Measurements from ENCODE around the gene C17orf113. TPM values are rescaled to one million over a fixed set of nuclear protein-coding genes. Genes with fewer than 3 reads are reported as not detected.
A peak's percentile ranks its signal among the peaks of the same experiment; 100 is the strongest.

Gene C17orf113
- total and polyA plus RNA-seq, 2 of the 13 experiments (the other 11 are each of a cell fraction or from before 2014, with no cell fraction given) = 0.87 to 1.1 TPM

- peak; percentile 77 for TF ChIP-seq PAXIP1 (CRISPR knock-in tag; conservative IDR thresholded peaks at IDR 0.05)
- no peak for TF ChIP-seq STAG1 (CRISPR knock-in tag; IDR thresholded peaks at IDR 0.05)
- TF ChIP-seq ZSCAN9 (CRISPR knock-in tag; IDR thresholded peaks at IDR 0.05; ENCODE audit: borderline replicate concordance) = 0 out of 2 replicates have a peak, but pooled peaks have one; percentile 55
- TF ChIP-seq ZNF235 (CRISPR knock-in tag; IDR thresholded peaks at IDR 0.05; ENCODE audit: borderline replicate concordance) = no peak
- no peak for TF ChIP-seq ZNF564 (CRISPR knock-in tag; IDR thresholded peaks at IDR 0.05)
- peak; percentile 74 for TF ChIP-seq SAP130 (CRISPR knock-in tag; IDR thresholded peaks at IDR 0.05; ENCODE audit: low read depth)
- peak; percentile 51 for TF ChIP-seq TEAD3 (CRISPR knock-in tag; optimal IDR thresholded peaks at IDR 0.05; ENCODE audit: borderline replicate concordance)
- TF ChIP-seq ARID5B (CRISPR knock-in tag; IDR thresholded peaks at IDR 0.05) = peak; percentile 80
- peak; percentile 42; the same call in 1 of the 2 replicates for TF ChIP-seq AHDC1 (CRISPR knock-in tag; IDR thresholded peaks at IDR 0.05; ENCODE audit: borderline replicate concordance)
- TF ChIP-seq EP300 (IDR thresholded peaks at IDR 0.05; ENCODE audit: low read depth in 2 of 2, low read length in 2 of 2) = peak in 1 of 2 experiments; percentile 39; a peak in 1 of 4 replicates
- TF ChIP-seq EP300 (CRISPR knock-in tag; IDR thresholded peaks at IDR 0.05; ENCODE audit: borderline replicate concordance) = no peak
- no peak for TF ChIP-seq FOXA1 (IDR thresholded peaks at IDR 0.05)
- TF ChIP-seq FOXA1 (CRISPR knock-in tag; IDR thresholded peaks at IDR 0.05) = peak; percentile 69
- peak; percentile 32; the same call in 1 of the 2 replicates for TF ChIP-seq ZBTB25 (CRISPR knock-in tag; IDR thresholded peaks at IDR 0.05)
- no peak for TF ChIP-seq GABPA (IDR thresholded peaks at IDR 0.05; ENCODE audit: low read depth, low read length)
- TF ChIP-seq GABPA (CRISPR knock-in tag; IDR thresholded peaks at IDR 0.05; ENCODE audit: low read depth) = peak; percentile 34; the same call in 1 of the 2 replicates
Observed at GRCh38 chr17:42002792-42003301, 47.6 kb downstream of the C17orf113 start (continued).

Measured in HepG2 (cell line).